ENCODE data around the gene DDX39B. TPM values are rescaled to one million over a fixed set of nuclear protein-coding genes. Genes with fewer than 3 reads are reported as not detected.

Gene DDX39B
- total and polyA plus RNA-seq, 9 of the 15 experiments (the other 6 are each of a cell fraction or from before 2014, with no cell fraction given): 479 to 869 (median 592) TPM

DNA sequence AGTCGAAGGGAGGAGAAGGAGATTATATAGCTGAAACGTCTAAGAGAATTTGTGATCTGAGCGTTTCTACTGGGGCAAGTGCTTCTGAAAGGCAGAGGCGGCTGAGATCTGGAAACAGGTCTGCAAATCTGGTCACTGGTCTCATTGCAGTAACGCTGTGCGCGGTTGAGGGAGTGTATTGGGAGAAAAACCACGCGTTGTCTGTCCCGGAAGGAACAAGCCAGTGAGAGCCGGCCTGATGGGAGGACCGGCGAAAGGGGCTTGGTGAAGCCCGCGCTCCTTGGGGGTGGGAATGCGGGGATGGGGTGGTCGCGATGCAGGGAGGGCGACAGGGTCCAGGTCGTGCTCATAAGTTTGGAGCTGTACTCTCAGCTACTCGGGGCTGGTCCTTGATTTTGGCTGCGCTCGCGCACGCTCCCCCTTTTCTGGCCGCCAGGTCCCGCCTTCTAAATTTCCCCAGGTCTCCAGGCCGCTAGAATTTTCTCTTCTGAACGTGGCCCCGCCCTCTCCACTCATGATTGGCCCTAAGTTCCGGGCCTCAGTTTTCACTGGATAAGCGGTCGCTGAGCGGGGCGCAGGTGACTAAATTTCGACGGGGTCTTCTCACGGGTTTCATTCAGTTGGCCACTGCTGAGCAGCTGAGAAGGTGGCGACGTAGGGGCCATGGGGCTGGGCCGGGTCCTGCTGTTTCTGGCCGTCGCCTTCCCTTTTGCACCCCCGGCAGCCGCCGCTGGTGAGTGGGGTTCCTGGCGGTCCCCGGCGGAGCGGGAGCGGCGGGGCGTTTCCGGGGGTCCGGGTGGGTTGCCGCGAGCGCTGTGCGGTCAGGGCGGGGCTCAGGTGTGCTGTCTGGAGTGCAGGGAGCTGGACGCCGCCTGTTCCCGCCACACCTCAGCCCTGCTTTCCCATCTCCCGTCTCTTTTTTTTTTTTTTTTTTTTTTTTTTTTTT, 44.0 kb downstream of the DDX39B start, which contains the start of gene MICB (continued):
- TF ChIP-seq U2AF1 (optimal IDR thresholded peaks at IDR 0.05; ENCODE audit: low read depth, low read length): no peak
- TF ChIP-seq, protein P1, sequence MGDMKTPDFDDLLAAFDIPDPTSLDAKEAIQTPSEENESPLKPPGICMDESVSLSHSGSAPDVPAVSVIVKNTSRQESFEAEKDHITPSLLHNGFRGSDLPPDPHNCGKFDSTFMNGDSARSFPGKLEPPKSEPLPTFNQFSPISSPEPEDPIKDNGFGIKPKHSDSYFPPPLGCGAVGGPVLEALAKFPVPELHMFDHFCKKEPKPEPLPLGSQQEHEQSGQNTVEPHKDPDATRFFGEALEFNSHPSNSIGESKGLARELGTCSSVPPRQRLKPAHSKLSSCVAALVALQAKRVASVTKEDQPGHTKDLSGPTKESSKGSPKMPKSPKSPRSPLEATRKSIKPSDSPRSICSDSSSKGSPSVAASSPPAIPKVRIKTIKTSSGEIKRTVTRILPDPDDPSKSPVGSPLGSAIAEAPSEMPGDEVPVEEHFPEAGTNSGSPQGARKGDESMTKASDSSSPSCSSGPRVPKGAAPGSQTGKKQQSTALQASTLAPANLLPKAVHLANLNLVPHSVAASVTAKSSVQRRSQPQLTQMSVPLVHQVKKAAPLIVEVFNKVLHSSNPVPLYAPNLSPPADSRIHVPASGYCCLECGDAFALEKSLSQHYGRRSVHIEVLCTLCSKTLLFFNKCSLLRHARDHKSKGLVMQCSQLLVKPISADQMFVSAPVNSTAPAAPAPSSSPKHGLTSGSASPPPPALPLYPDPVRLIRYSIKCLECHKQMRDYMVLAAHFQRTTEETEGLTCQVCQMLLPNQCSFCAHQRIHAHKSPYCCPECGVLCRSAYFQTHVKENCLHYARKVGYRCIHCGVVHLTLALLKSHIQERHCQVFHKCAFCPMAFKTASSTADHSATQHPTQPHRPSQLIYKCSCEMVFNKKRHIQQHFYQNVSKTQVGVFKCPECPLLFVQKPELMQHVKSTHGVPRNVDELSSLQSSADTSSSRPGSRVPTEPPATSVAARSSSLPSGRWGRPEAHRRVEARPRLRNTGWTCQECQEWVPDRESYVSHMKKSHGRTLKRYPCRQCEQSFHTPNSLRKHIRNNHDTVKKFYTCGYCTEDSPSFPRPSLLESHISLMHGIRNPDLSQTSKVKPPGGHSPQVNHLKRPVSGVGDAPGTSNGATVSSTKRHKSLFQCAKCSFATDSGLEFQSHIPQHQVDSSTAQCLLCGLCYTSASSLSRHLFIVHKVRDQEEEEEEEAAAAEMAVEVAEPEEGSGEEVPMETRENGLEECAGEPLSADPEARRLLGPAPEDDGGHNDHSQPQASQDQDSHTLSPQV (IDR thresholded peaks at IDR 0.05): no peak
- TF ChIP-seq BRD4 (IDR thresholded peaks at IDR 0.05): no peak
- TF ChIP-seq, protein P2, sequence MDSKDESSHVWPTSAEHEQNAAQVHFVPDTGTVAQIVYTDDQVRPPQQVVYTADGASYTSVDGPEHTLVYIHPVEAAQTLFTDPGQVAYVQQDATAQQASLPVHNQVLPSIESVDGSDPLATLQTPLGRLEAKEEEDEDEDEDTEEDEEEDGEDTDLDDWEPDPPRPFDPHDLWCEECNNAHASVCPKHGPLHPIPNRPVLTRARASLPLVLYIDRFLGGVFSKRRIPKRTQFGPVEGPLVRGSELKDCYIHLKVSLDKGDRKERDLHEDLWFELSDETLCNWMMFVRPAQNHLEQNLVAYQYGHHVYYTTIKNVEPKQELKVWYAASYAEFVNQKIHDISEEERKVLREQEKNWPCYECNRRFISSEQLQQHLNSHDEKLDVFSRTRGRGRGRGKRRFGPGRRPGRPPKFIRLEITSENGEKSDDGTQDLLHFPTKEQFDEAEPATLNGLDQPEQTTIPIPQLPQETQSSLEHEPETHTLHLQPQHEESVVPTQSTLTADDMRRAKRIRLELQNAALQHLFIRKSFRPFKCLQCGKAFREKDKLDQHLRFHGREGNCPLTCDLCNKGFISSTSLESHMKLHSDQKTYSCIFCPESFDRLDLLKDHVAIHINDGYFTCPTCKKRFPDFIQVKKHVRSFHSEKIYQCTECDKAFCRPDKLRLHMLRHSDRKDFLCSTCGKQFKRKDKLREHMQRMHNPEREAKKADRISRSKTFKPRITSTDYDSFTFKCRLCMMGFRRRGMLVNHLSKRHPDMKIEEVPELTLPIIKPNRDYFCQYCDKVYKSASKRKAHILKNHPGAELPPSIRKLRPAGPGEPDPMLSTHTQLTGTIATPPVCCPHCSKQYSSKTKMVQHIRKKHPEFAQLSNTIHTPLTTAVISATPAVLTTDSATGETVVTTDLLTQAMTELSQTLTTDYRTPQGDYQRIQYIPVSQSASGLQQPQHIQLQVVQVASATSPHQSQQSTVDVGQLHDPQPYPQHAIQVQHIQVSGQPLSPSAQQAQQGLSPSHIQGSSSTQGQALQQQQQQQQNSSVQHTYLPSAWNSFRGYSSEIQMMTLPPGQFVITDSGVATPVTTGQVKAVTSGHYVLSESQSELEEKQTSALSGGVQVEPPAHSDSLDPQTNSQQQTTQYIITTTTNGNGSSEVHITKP (IDR thresholded peaks at IDR 0.05; ENCODE audit: partially characterized antibody): peak; percentile 98
- 0 out of 2 replicates have a peak, but pooled peaks have one; percentile 39 for TF ChIP-seq BCOR (IDR thresholded peaks at IDR 0.05)
- TF ChIP-seq FOXA3 (CRISPR knock-in tag; conservative IDR thresholded peaks at IDR 0.05 in 1 of 2, IDR thresholded peaks at IDR 0.05 in 1 of 2): no peak
- TF ChIP-seq, protein P3, sequence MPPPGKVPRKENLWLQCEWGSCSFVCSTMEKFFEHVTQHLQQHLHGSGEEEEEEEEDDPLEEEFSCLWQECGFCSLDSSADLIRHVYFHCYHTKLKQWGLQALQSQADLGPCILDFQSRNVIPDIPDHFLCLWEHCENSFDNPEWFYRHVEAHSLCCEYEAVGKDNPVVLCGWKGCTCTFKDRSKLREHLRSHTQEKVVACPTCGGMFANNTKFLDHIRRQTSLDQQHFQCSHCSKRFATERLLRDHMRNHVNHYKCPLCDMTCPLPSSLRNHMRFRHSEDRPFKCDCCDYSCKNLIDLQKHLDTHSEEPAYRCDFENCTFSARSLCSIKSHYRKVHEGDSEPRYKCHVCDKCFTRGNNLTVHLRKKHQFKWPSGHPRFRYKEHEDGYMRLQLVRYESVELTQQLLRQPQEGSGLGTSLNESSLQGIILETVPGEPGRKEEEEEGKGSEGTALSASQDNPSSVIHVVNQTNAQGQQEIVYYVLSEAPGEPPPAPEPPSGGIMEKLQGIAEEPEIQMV (tag; conservative IDR thresholded peaks at IDR 0.05; ENCODE audit: low read depth): no peak
- TF ChIP-seq L3MBTL2 (IDR thresholded peaks at IDR 0.05): peak; percentile 85
- no peak for TF ChIP-seq ZZZ3 (IDR thresholded peaks at IDR 0.05)
- peak; percentile 45 for TF ChIP-seq GABPA (tag; conservative IDR thresholded peaks at IDR 0.05; ENCODE audit: low read depth)
- TF ChIP-seq POLR2B (IDR thresholded peaks at IDR 0.05; ENCODE audit: low read depth, partially characterized antibody): peak; percentile 58
- TF ChIP-seq, protein P4, sequence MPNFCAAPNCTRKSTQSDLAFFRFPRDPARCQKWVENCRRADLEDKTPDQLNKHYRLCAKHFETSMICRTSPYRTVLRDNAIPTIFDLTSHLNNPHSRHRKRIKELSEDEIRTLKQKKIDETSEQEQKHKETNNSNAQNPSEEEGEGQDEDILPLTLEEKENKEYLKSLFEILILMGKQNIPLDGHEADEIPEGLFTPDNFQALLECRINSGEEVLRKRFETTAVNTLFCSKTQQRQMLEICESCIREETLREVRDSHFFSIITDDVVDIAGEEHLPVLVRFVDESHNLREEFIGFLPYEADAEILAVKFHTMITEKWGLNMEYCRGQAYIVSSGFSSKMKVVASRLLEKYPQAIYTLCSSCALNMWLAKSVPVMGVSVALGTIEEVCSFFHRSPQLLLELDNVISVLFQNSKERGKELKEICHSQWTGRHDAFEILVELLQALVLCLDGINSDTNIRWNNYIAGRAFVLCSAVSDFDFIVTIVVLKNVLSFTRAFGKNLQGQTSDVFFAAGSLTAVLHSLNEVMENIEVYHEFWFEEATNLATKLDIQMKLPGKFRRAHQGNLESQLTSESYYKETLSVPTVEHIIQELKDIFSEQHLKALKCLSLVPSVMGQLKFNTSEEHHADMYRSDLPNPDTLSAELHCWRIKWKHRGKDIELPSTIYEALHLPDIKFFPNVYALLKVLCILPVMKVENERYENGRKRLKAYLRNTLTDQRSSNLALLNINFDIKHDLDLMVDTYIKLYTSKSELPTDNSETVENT (CRISPR knock-in tag; IDR thresholded peaks at IDR 0.05): no peak
- TF ChIP-seq SP1 (CRISPR knock-in tag; IDR thresholded peaks at IDR 0.05): peak; percentile 49; the same call in 1 of the 2 replicates
- no peak for TF ChIP-seq KAT2B (IDR thresholded peaks at IDR 0.05; ENCODE audit: low read depth, low read length)
